ENCODE measurements around the gene KIAA0232. TPM values are rescaled to one million over a fixed set of nuclear protein-coding genes. Genes with fewer than 3 reads are reported as not detected.

The KIAA0232 gene
- total RNA-seq, 4 donors from 2014 or later: 19.2 to 52.1 (median 24.6) TPM

GRCh38 chr4:6932918-6933317 is 150.4 kb downstream of the KIAA0232 start:
- DNase-seq (ENCODE audit: low spot score in 2 of 2): no peak
- intact Hi-C loops (cut with DNase I; ENCODE audit: low total_unique reads): no loop called here
- no peak overlapping the region for H3K4me3 ChIP-seq (ENCODE audit: low read depth, poor library complexity, severe bottlenecking)
- WGBS, 2 donors: 61 to 88% methylated on average over 3 of the region's 3 CpGs
- TF ChIP-seq, protein P1, sequence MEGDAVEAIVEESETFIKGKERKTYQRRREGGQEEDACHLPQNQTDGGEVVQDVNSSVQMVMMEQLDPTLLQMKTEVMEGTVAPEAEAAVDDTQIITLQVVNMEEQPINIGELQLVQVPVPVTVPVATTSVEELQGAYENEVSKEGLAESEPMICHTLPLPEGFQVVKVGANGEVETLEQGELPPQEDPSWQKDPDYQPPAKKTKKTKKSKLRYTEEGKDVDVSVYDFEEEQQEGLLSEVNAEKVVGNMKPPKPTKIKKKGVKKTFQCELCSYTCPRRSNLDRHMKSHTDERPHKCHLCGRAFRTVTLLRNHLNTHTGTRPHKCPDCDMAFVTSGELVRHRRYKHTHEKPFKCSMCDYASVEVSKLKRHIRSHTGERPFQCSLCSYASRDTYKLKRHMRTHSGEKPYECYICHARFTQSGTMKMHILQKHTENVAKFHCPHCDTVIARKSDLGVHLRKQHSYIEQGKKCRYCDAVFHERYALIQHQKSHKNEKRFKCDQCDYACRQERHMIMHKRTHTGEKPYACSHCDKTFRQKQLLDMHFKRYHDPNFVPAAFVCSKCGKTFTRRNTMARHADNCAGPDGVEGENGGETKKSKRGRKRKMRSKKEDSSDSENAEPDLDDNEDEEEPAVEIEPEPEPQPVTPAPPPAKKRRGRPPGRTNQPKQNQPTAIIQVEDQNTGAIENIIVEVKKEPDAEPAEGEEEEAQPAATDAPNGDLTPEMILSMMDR (IDR thresholded peaks at IDR 0.05): no peak
- TF ChIP-seq POLR2A (IDR thresholded peaks at IDR 0.05): no peak

Other genes starting within 250 kb of the KIAA0232 start
- 10 to 100 TPM; 14.1 to 33.7 (median 27.0) TPM for gene MAN2B2, start 207.5 kb upstream of the KIAA0232 start, total RNA-seq
- 100 to 1,000 TPM; 136 to 234 (median 170) TPM for gene MRFAP1, start 142.0 kb upstream of the KIAA0232 start, total RNA-seq
- gene S100P, start 88.8 kb upstream of the KIAA0232 start, total RNA-seq: 10 to 100 TPM in 3 of 4 donors, 1 to 10 TPM in 1; 5.3 to 43.7 (median 15.7) TPM
- gene MRFAP1L1, start 72.9 kb upstream of the KIAA0232 start, total RNA-seq: 10 to 100 TPM; 52.8 to 73.8 (median 69.1) TPM
- 10 to 100 TPM; 17.9 to 24.3 (median 22.8) TPM for gene BLOC1S4, start 66.6 kb upstream of the KIAA0232 start, total RNA-seq
- 100 to 1,000 TPM in 1 of 4 donors, 10 to 100 TPM in 3; 54.7 to 101 (median 73.3) TPM for gene TBC1D14, start 127.1 kb downstream of the KIAA0232 start, total RNA-seq